LNCaP clone FGC (cell line): ENCODE data around the gene SPIN1.

ENCODE experiments used
- DNase-seq: peaks from one replicate; pipeline ENCODE4 v3.0.0-alpha.2; 2011; ENCODE audit warnings: low read depth
- H3K4me3 ChIP-seq: 2 replicates; pipeline ENCODE4 v1.5.1; 2011; ENCODE audit warnings: mild to moderate bottlenecking, low read depth, low read length, control low read depth
- CTCF ChIP-seq: IDR thresholded peaks from 2 replicates; pipeline ENCODE4 v1.5.1; 2012; ENCODE audit warnings: mild to moderate bottlenecking; ENCODE audit not compliant: control insufficient read depth, insufficient read depth; ENCODE audit errors: extremely low read depth

SPIN1 gene

GRCh38 chr9:88418715-88419540 is 30.7 kb downstream of the SPIN1 start:
- H3K4me3 ChIP-seq, result no peak overlapping the region
- no peak for DNase-seq
- TF ChIP-seq CTCF, result no peak

- no peak for DNase-seq
- TF ChIP-seq CTCF, result no peak
Observed at GRCh38 chr9:88420227-88420626, 32.0 kb downstream of the SPIN1 start.

GRCh38 chr9:88421348-88421747 is 33.1 kb downstream of the SPIN1 start:
- TF ChIP-seq CTCF, result no peak
- DNase-seq, result no peak
- no peak overlapping the region for H3K4me3 ChIP-seq

More at GRCh38 chr9:88420227-88420626, 32.0 kb downstream of the SPIN1 start:
- H3K4me3 ChIP-seq, result no peak overlapping the region

GRCh38 chr9:88425538-88425950 is 37.3 kb downstream of the SPIN1 start:
- no peak for TF ChIP-seq CTCF
- no peak for DNase-seq

GRCh38 chr9:88426651-88427050 is 38.4 kb downstream of the SPIN1 start:
- TF ChIP-seq CTCF, result no peak
- no peak for DNase-seq
- H3K4me3 ChIP-seq, result no peak overlapping the region

More at GRCh38 chr9:88425538-88425950, 37.3 kb downstream of the SPIN1 start:
- no peak overlapping the region for H3K4me3 ChIP-seq

GRCh38 chr9:88429595-88430430 is 41.6 kb downstream of the SPIN1 start:
- no peak overlapping the region for H3K4me3 ChIP-seq
- no peak for DNase-seq
- TF ChIP-seq CTCF, result no peak
